ENCODE measurements around the gene L3MBTL3. TPM values are rescaled to one million over a fixed set of nuclear protein-coding genes. Genes with fewer than 3 reads are reported as not detected.

The L3MBTL3 gene
- total RNA-seq, 1 experiment from 2014 or later: 4.7 TPM

- Histone ChIP-seq H4K8ac (replicated peaks; ENCODE audit: insufficient read length, low read depth, low read length) (no peak overlapping the region), H2BK12ac (ENCODE audit: insufficient read length, low read depth, low read length) (no peak overlapping the region), H4K20me1 (ENCODE audit: control insufficient read depth, insufficient read depth, insufficient read length) (no peaks in the 10 kb centered on the region), H3K4me1 (ENCODE audit: insufficient read depth, low read length) (no peaks in the 10 kb centered on the region), H2BK5ac (ENCODE audit: insufficient read length, low read length) (no peak overlapping the region), H3K14ac (ENCODE audit: insufficient read depth, low read length) (no peak overlapping the region), H3K79me2 (ENCODE audit: insufficient read depth, low read length) (no peaks in the 10 kb centered on the region), H3K56ac (ENCODE audit: insufficient read length, low read depth, low read length) (no peak overlapping the region), H3K23ac (ENCODE audit: insufficient read length, low read depth, low read length) (no peak overlapping the region), H3K23me2 (ENCODE audit: insufficient read length, low read depth, low read length, poor library complexity, severe bottlenecking) (no peaks in the 10 kb centered on the region), H2AFZ (ENCODE audit: low read length) (no peak overlapping the region), H2BK120ac (ENCODE audit: low read depth, low read length, poor library complexity, severe bottlenecking) (no peak overlapping the region), H3K27me3 (ENCODE audit: insufficient read depth, low read length) (no peaks in the 10 kb centered on the region), H3K9me3 (ENCODE audit: control insufficient read depth, low read depth, low read length) (no peaks in the 10 kb centered on the region), H3K9ac (ENCODE audit: extremely low read depth, insufficient read length, low read length) (no peak overlapping the region), H3K18ac (ENCODE audit: insufficient read length, low read depth, low read length) (no peak overlapping the region), H3T11ph (ENCODE audit: low read length) (no peak overlapping the region), H2BK15ac (ENCODE audit: low read depth, low read length) (no peak overlapping the region), H3K4ac (ENCODE audit: low read depth, low read length) (no peak overlapping the region), H4K91ac (ENCODE audit: insufficient read length, low read depth, low read length) (no peak overlapping the region), H3K4me2 (ENCODE audit: insufficient read depth, insufficient read length, low read length) (no peak overlapping the region), H2BK20ac (ENCODE audit: low read depth, low read length, poor library complexity, severe bottlenecking) (no peak overlapping the region), H3K27ac (ENCODE audit: insufficient read length, low read depth, low read length) (no peak overlapping the region), H2AK5ac (ENCODE audit: insufficient read length, low read length) (no peak overlapping the region), H4K5ac (ENCODE audit: insufficient read length, low read depth, low read length) (no peak overlapping the region), H3K79me1 (ENCODE audit: insufficient read depth, low read depth, low read length, poor library complexity, severe bottlenecking) (no peaks in the 10 kb centered on the region)
- H3K36me3 Mint-ChIP-seq (ENCODE audit: insufficient read depth in 1 of 3, low read depth in 3 of 3): peaks cover 2 to 10% (median 10%) of the 10 kb centered on the region in 3 experiments; a peak in 6 of 7 replicates
- H3K27ac Mint-ChIP-seq: no peak overlapping the region
- H3K27me3 Mint-ChIP-seq (ENCODE audit: low read depth): no peaks in the 10 kb centered on the region
- H3K4me1 Mint-ChIP-seq: no peaks in the 10 kb centered on the region
- DNase-seq: no peak
- no peak for TF ChIP-seq CTCF (conservative IDR thresholded peaks at IDR 0.05)
- peaks cover 3 to 7% of the 10 kb centered on the region in 2 experiments; a peak in 4 of 5 replicates for H3K9me3 Mint-ChIP-seq
- H3K4me3 Mint-ChIP-seq: no peak overlapping the region
- no CpG with 5 or more reads among the region's 1 CpG for WGBS (ENCODE audit: extremely low coverage, insufficient read length, low lambda C conversion rate)
Measured at GRCh38 chr6:130107710-130108109, 89.3 kb downstream of the L3MBTL3 start.
